Skeletal muscle satellite cell (primary cell): Measurements from ENCODE around the gene CD40LG. TPM values are rescaled to one million over a fixed set of nuclear protein-coding genes. Genes with fewer than 3 reads are reported as not detected.

Source experiments
- H3K27me3 ChIP-seq: 2 replicates; pipeline ENCODE4 v1.7.0; 2013; ENCODE audit warnings: low read length; ENCODE audit not compliant: control insufficient read depth, insufficient read depth
- H3K36me3 ChIP-seq: 2 replicates; pipeline ENCODE4 v1.7.0; 2013; ENCODE audit warnings: mild to moderate bottlenecking, control low read depth, low read length; ENCODE audit not compliant: insufficient read depth
- H3K4me1 ChIP-seq: 2 replicates; pipeline ENCODE4 v1.7.0; 2013; ENCODE audit warnings: low read length; ENCODE audit not compliant: control insufficient read depth, insufficient read depth
- H3K4me2 ChIP-seq: 2 replicates; pipeline ENCODE4 v1.7.0; 2013; ENCODE audit warnings: mild to moderate bottlenecking, low read length
- H3K4me3 ChIP-seq: 2 replicates; pipeline ENCODE4 v1.7.0; 2013; ENCODE audit warnings: low read length
- H3K9ac ChIP-seq: 2 replicates; pipeline ENCODE4 v1.7.0; 2013; ENCODE audit warnings: mild to moderate bottlenecking, low read depth, low read length, moderate library complexity
- H3K9me3 ChIP-seq: replicated peaks from 2 replicates; pipeline ENCODE4 v1.7.0; 2013; ENCODE audit warnings: mild to moderate bottlenecking, control low read depth, low read length
- total RNA-seq: library from RNA; depleted of rRNA; stranded (reverse); fragments of >200 nt; gene quantifications from 2 replicates; pipeline ENCODE4 v1.2.3, GENCODE V29; 2012; rRNA removed

The CD40LG gene
- total RNA-seq: not detected in 2 replicates

DNA sequence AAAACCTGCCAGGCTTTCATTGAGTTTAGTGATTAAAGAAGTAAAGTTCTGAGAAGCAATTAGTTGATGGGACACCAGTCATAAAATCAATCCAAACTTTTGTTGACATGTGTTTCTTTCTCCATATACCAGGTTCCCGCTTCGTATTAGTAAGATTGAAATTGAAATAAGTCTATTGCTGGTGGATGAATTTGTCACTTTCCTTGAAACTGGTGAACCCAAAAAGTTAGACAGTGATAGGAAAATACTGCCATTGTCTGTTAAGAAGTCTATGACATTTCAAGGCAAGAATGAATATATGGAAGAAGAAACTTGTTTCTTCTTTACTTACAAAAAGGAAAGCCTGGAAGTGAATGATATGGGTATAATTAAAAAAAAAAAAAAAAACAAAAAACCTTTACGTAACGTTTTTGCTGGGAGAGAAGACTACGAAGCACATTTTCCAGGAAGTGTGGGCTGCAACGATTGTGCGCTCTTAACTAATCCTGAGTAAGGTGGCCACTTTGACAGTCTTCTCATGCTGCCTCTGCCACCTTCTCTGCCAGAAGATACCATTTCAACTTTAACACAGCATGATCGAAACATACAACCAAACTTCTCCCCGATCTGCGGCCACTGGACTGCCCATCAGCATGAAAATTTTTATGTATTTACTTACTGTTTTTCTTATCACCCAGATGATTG, at the start of gene CD40LG:
Gene CD40LG (plus strand): TSS at position 482 of the 684 bp plus-strand sequence. CDS start 91 bp downstream, at position 573.
- Histone ChIP-seq H3K36me3 (no peaks in the 10 kb centered on the region), H3K4me2 (no peak within 1 kb of the TSS), H3K4me1 (no peaks in the 10 kb centered on the region), H3K4me3 (no peak within 1 kb of the TSS), H3K9ac (no peak within 1 kb of the TSS), H3K27me3 (peaks cover 8% of the 10 kb centered on the region), H3K9me3 (no peaks in the 10 kb centered on the region)

GRCh38 chrX:136598631-136599030, 49.3 kb upstream of the CD40LG start:
- Histone ChIP-seq H3K4me1 (no peaks in the 10 kb centered on the region), H3K9me3 (no peaks in the 10 kb centered on the region), H3K4me2 (no peak overlapping the region)

DNA sequence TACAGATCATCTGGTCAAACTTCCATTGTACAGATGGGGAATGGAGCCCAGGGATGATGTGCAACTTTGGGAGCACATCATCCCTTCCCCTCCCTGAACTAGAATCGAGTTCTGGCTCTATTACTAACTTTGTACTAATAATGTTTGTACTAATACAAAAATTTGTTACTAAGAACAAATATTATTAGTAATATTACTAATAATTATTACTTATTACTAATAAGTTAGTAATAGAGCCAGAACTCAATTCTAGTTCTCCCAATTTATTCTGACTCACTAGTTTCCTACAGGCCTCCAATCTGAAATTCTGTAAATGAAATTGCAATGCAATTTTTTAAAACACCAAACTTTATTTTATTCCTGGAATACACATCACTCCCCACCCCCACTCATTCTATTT, 47.9 kb upstream of the CD40LG start:
- H3K4me3 ChIP-seq: no peak overlapping the region
- no peak overlapping the region for H3K9ac ChIP-seq
- H3K4me1 ChIP-seq: no peaks in the 10 kb centered on the region
- no peaks in the 10 kb centered on the region for H3K9me3 ChIP-seq
- H3K4me2 ChIP-seq: no peak overlapping the region
- no peaks in the 10 kb centered on the region for H3K27me3 ChIP-seq
- no peaks in the 10 kb centered on the region for H3K36me3 ChIP-seq

More at GRCh38 chrX:136598631-136599030, 49.3 kb upstream of the CD40LG start:
- no peaks in the 10 kb centered on the region for H3K27me3 ChIP-seq
- no peaks in the 10 kb centered on the region for H3K36me3 ChIP-seq
- no peak overlapping the region for H3K9ac ChIP-seq
- H3K4me3 ChIP-seq: no peak overlapping the region

DNA sequence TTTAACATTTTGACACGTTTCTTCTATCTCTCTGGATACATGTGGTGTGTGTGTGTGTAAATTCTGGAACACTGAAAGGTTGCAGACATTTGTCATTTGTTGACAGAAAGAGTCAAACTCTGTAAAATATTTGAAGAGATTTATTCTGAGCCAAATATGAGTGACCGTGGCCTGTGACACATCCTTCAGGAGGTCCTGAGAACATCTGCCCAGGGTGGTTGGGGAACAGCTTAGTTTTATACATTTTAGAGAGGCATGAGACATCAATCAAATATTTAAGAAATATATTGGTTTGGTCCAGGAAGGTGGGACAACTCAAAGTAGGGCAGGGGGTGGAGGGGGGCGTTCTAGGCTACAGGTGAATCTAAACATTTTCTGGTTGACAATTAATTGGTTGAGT, 40.7 kb upstream of the CD40LG start:
- peaks cover 5% of the 10 kb centered on the region for H3K27me3 ChIP-seq
- H3K4me3 ChIP-seq: no peak overlapping the region
- H3K36me3 ChIP-seq: no peaks in the 10 kb centered on the region
- H3K9me3 ChIP-seq: no peaks in the 10 kb centered on the region
- H3K9ac ChIP-seq: no peak overlapping the region
- H3K4me1 ChIP-seq: no peaks in the 10 kb centered on the region
- H3K4me2 ChIP-seq: no peak overlapping the region

GRCh38 chrX:136608295-136608933, 39.5 kb upstream of the CD40LG start:
- Histone ChIP-seq H3K9me3 (no peaks in the 10 kb centered on the region), H3K4me3 (no peak overlapping the region), H3K4me2 (no peak overlapping the region), H3K27me3 (peaks cover 5% of the 10 kb centered on the region), H3K36me3 (no peaks in the 10 kb centered on the region), H3K9ac (no peak overlapping the region), H3K4me1 (no peaks in the 10 kb centered on the region)

DNA sequence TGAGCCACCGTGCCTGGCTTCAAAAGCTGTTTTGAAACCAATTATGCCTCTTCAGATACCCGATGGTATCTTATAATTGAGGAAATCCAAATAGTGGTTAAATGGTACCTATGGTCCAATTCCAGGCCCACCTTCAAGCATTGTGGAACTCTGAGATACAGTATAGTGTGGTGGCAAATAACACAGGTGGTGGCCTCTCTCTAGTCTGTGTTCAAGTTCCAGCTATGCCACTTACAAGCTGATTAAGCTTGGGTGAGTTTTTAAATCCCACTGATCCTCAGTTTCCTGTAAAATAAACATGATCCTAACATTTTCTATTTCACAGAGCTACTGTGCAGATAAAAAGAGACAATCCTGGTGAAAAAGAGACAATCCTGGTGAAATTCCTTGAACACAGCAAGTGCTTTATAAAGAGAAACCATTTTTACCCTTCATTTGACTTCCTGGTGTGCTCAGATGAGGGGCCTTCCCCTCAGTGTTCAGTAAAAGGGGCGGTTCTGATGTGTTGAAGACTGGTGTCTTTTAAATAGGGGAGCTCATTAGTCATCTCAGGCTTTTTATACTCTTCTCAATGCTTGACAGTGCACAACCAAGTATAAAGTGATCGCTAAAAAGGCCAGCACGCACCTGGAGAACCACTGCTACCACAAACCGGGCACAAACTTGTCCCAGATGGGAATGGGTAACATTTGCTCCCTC, 30.8 kb upstream of the CD40LG start:
- H3K9me3 ChIP-seq: no peaks in the 10 kb centered on the region
- H3K4me1 ChIP-seq: no peaks in the 10 kb centered on the region
- H3K4me2 ChIP-seq: no peak overlapping the region
- no peak overlapping the region for H3K4me3 ChIP-seq
- H3K9ac ChIP-seq: no peak overlapping the region
- H3K27me3 ChIP-seq: peaks cover 3% of the 10 kb centered on the region
- H3K36me3 ChIP-seq: no peaks in the 10 kb centered on the region

DNA sequence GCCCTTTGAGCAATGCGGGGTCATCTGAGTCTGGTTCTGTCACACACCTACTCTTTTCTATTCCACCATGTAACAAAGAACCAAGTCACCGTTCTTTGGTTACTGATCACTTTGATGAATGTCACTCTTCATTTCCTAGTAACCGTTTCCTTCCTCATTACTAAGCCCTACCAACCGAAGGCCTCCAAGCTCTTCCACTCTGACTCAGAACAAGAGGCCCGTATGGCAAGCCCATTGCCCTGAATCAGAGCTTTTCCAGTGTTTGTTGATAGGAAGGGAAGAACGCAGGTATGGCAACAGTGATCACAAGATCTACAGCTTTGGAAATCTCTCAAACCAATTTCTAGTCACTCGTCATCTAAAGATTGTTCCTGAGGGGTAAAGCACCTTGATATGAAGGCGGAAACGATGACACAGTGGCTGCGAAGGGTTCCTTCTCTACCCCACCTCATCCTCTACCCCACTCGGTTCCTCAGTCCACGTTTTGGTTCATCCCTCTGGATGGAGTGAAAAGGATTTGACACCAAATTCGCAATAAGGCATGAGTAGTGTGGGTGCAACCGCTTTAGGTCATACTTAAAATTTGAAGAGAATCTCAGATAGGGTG, 28.0 kb upstream of the CD40LG start:
- no peak overlapping the region for H3K4me3 ChIP-seq
- no peaks in the 10 kb centered on the region for H3K4me1 ChIP-seq
- peaks cover 9% of the 10 kb centered on the region for H3K27me3 ChIP-seq
- H3K36me3 ChIP-seq: no peaks in the 10 kb centered on the region
- no peak overlapping the region for H3K9ac ChIP-seq
- H3K9me3 ChIP-seq: no peaks in the 10 kb centered on the region
- H3K4me2 ChIP-seq: no peak overlapping the region

GRCh38 chrX:136620780-136621179, 27.2 kb upstream of the CD40LG start:
- Histone ChIP-seq H3K4me2 (no peak overlapping the region), H3K4me1 (no peaks in the 10 kb centered on the region)

DNA sequence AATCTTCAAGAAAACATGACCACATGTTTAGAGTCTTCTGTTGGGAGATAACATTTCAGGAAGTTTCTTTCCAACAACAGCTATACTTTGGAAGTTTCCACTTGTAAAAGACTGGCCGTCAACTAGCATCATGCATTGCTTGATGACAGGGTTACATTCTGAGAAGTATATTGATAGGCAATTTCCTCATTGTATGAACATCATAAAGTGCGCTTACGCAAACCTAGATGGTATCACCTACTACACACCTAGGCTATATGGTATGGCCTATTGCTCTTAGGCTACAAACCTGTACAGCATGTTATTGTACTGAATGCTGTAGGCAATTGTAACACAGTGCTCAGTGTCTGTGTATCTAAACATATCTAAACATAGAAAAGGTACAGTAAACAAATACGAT, 25.4 kb upstream of the CD40LG start:
- Histone ChIP-seq H3K27me3 (peaks cover 12% of the 10 kb centered on the region), H3K9ac (no peak overlapping the region), H3K36me3 (no peaks in the 10 kb centered on the region), H3K4me1 (no peaks in the 10 kb centered on the region), H3K9me3 (no peaks in the 10 kb centered on the region), H3K4me2 (no peak overlapping the region), H3K4me3 (no peak overlapping the region)

More at GRCh38 chrX:136620780-136621179, 27.2 kb upstream of the CD40LG start:
- peaks cover 9% of the 10 kb centered on the region for H3K27me3 ChIP-seq
- no peaks in the 10 kb centered on the region for H3K36me3 ChIP-seq
- H3K9ac ChIP-seq: no peak overlapping the region
- no peak overlapping the region for H3K4me3 ChIP-seq
- H3K9me3 ChIP-seq: no peaks in the 10 kb centered on the region

DNA sequence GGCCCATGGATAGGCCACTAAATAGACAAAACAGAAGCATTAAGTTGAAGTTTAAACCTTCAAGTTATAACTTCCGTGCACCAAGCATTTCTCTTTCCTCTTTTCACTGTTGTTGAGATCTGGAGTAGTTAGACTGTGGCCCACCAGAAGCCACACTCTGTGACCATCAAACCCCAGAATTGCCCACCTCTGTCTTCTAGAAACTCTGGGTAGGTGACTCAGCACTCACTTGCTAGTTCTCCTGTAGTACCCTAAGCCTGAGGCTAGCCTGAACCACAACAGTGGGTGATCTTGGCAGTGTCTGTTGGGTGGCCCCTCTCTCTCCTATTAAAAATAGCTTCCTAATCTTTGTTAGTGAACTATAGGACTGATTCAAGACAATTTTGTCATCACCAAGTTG, 24.6 kb upstream of the CD40LG start:
- no peak overlapping the region for H3K4me2 ChIP-seq
- H3K36me3 ChIP-seq: no peaks in the 10 kb centered on the region
- no peak overlapping the region for H3K9ac ChIP-seq
- no peaks in the 10 kb centered on the region for H3K9me3 ChIP-seq
- H3K27me3 ChIP-seq: peaks cover 12% of the 10 kb centered on the region
- H3K4me3 ChIP-seq: no peak overlapping the region
- H3K4me1 ChIP-seq: no peaks in the 10 kb centered on the region

GRCh38 chrX:136625246-136625645, 22.7 kb upstream of the CD40LG start:
- H3K9ac ChIP-seq: no peak overlapping the region
- H3K4me2 ChIP-seq: no peak overlapping the region
- H3K4me1 ChIP-seq: no peaks in the 10 kb centered on the region
- H3K27me3 ChIP-seq: peaks cover 8% of the 10 kb centered on the region
- no peaks in the 10 kb centered on the region for H3K9me3 ChIP-seq
- no peaks in the 10 kb centered on the region for H3K36me3 ChIP-seq
- no peak overlapping the region for H3K4me3 ChIP-seq
